GM12878 (cell line): ENCODE data around the gene RAB33A. TPM values are rescaled to one million over a fixed set of nuclear protein-coding genes. Genes with fewer than 3 reads are reported as not detected.

Experiments
- ATAC-seq: fragments of 200-7000 bp; cut with Tn5 transposase; 3 replicates; pipeline ENCODE4 v1.9.1; 2020; ENCODE audit warnings: mild to moderate bottlenecking, moderate library complexity
- BruUV-seq: library from RNA; stranded (reverse); fragments of 400-500 nt; replicated peaks from 2 replicates; lab custom pipeline; 2021; lab: Mats Ljungman, UMichigan
- CTCF ChIA-PET: fragments of 300-600 bp; sonication (Branson Sonifier 250); formaldehyde crosslinking; extraction: SDS; loops from one replicate; lab custom pipeline; 2021; ENCODE audit warnings: inconsistent platforms; lab: Yijun Ruan, JAX
- POLR2A ChIA-PET: fragments of 350-600 bp; formaldehyde crosslinking; extraction: SDS; loops from one replicate; lab custom pipeline; 2021; ENCODE audit warnings: inconsistent platforms; lab: Charles Lee
- RAD21 ChIA-PET: fragments of 300-600 bp; sonication (Branson Sonifier 250); formaldehyde crosslinking; loops from one replicate; lab custom pipeline; 2023; ENCODE audit warnings: antibody characterized with exemption; ENCODE audit not compliant: unreplicated experiment; lab: Charles Lee
- SMC1A ChIA-PET: fragments of 300-600 bp; sonication (Branson Sonifier 250); formaldehyde crosslinking; loops from one replicate; lab custom pipeline; 2023; ENCODE audit not compliant: unreplicated experiment, uncharacterized antibody; lab: Charles Lee
- DNase-seq: peaks from one replicate; pipeline ENCODE4 v3.0.0-alpha.2; 2011; ENCODE audit warnings: low read depth, low spot score
- FAIRE-seq: peaks from 3 replicates; lab custom pipeline; 2011; peaks lifted over from hg19 to GRCh38; lab: Jason Lieb, UNC
- H2AFZ ChIP-seq: 2 replicates; pipeline ENCODE4 v1.6.0; 2011; ENCODE audit warnings: low read depth, low read length, control low read depth; ENCODE audit not compliant: control insufficient read depth
- H3K27ac ChIP-seq: 2 replicates; pipeline ENCODE4 v1.5.1; 2011; ENCODE audit warnings: control low read depth; ENCODE audit not compliant: control insufficient read depth, insufficient read depth
- H3K27me3 ChIP-seq, 2 experiments: replicated peaks in 1 of 2; 2 replicates each; pipeline versions ENCODE4 v1.6.0 to v1.6.1; 2011; ENCODE audit warnings: low read length in 1 of 2; ENCODE audit not compliant: control insufficient read depth in 2 of 2, insufficient read depth in 2 of 2
- H3K36me3 ChIP-seq, 2 experiments: 2 replicates each; pipeline ENCODE4 v1.5.1; 2011; ENCODE audit warnings: low read length in 1 of 2; ENCODE audit not compliant: control insufficient read depth in 2 of 2, insufficient read depth in 2 of 2
- H3K4me1 ChIP-seq: 2 replicates; pipeline ENCODE4 v1.6.1; 2011; ENCODE audit warnings: mild to moderate bottlenecking, low read length, moderate library complexity, mixed read lengths; ENCODE audit not compliant: control insufficient read depth, insufficient read depth
- H3K4me2 ChIP-seq: 2 replicates; pipeline ENCODE4 v1.6.0; 2011; ENCODE audit warnings: control low read depth; ENCODE audit not compliant: control insufficient read depth, insufficient read depth
- H3K4me3 ChIP-seq: fragments of 200-600 bp; sonication (generic); 2 replicates; pipeline ENCODE4 v1.5.1; 2016
- H3K79me2 ChIP-seq: 2 replicates; pipeline ENCODE4 v1.6.0; 2011; ENCODE audit warnings: low read length; ENCODE audit not compliant: control insufficient read depth, insufficient read depth
- H3K9ac ChIP-seq: 2 replicates; pipeline ENCODE4 v1.8.0; 2011; ENCODE audit warnings: low read length, control low read depth, mixed read lengths; ENCODE audit not compliant: control insufficient read depth, insufficient read depth
- H3K9me3 ChIP-seq: replicated peaks from 3 replicates; pipeline ENCODE4 v1.5.1; 2011; ENCODE audit warnings: mild to moderate bottlenecking, low read length; ENCODE audit not compliant: control insufficient read depth, insufficient read depth
- H4K20me1 ChIP-seq: 2 replicates; pipeline ENCODE4 v1.6.0; 2011; ENCODE audit not compliant: control insufficient read depth, insufficient read depth
- BRCA1 ChIP-seq: IDR thresholded peaks from 2 replicates; pipeline ENCODE4 v1.6.1; 2011; ENCODE audit warnings: low read depth, low read length, improper control_type of control experiment
- CTCF ChIP-seq, 3 experiments: IDR thresholded peaks in 2 of 3; conservative IDR thresholded peaks in 1 of 3; 2 replicates each; pipeline ENCODE4 v1.5.1; 2011; ENCODE audit warnings: low read depth in 3 of 3, low read length in 3 of 3, mild to moderate bottlenecking in 3 of 3, control low read depth in 2 of 3, moderate library complexity in 2 of 3, inconsistent platforms in 1 of 3, mixed read lengths in 1 of 3; ENCODE audit not compliant: control insufficient read depth in 2 of 3, insufficient read depth in 1 of 3; ENCODE audit errors: extremely low read depth in 1 of 3
- ELK1 ChIP-seq: IDR thresholded peaks from 2 replicates; pipeline ENCODE4 v1.6.1; 2012; ENCODE audit warnings: low read depth, low read length, improper control_type of control experiment
- FOS ChIP-seq: IDR thresholded peaks from 3 replicates; pipeline ENCODE4 v1.6.1; 2011; ENCODE audit warnings: borderline replicate concordance; ENCODE audit not compliant: insufficient read length; ENCODE audit errors: extremely low read depth
- FOXK2 ChIP-seq: fragments of 450-650 bp; IDR thresholded peaks from 2 replicates; pipeline ENCODE4 v1.6.1; 2017; ENCODE audit warnings: mild to moderate bottlenecking, moderate library complexity
- HCFC1 ChIP-seq: fragments of 150-350 bp; IDR thresholded peaks from 2 replicates; pipeline ENCODE4 v1.6.1; 2014; ENCODE audit warnings: low read length
- IKZF2 ChIP-seq, 2 experiments: fragments of 450-650 bp; IDR thresholded peaks; 2 replicates each; pipeline ENCODE4 v1.6.1; 2017; ENCODE audit warnings: mild to moderate bottlenecking in 2 of 2, moderate library complexity in 2 of 2
- LARP7 ChIP-seq: fragments of 450-650 bp; IDR thresholded peaks from 2 replicates; pipeline ENCODE4 v1.6.1; 2017; ENCODE audit warnings: mild to moderate bottlenecking
- MEF2A ChIP-seq: IDR thresholded peaks from 2 replicates; pipeline ENCODE4 v1.6.1; 2011; ENCODE audit warnings: low read depth, mild to moderate bottlenecking, low read length, moderate library complexity; ENCODE audit not compliant: insufficient read depth
- MXI1 ChIP-seq: fragments of 150-350 bp; IDR thresholded peaks from 2 replicates; pipeline ENCODE4 v1.6.1; 2011; ENCODE audit warnings: low read depth, mild to moderate bottlenecking, inconsistent platforms, low read length, improper control_type of control experiment
- NKRF ChIP-seq: fragments of 450-650 bp; conservative IDR thresholded peaks from 2 replicates; pipeline ENCODE4 v1.6.1; 2017; ENCODE audit warnings: mild to moderate bottlenecking, moderate library complexity
- POLR2AphosphoS2 ChIP-seq: IDR thresholded peaks from 2 replicates; pipeline ENCODE4 v1.6.1; 2011; ENCODE audit warnings: low read depth, mild to moderate bottlenecking, low read length, improper control_type of control experiment, moderate library complexity
- RELB ChIP-seq: fragments of 450-650 bp; IDR thresholded peaks from 2 replicates; pipeline ENCODE4 v1.6.1; 2017; ENCODE audit warnings: low read depth, mild to moderate bottlenecking, moderate library complexity
- SP1 ChIP-seq: IDR thresholded peaks from one replicate; pipeline ENCODE4 v1.6.1; 2011; ENCODE audit warnings: low read depth, low read length
- SREBF1 ChIP-seq: IDR thresholded peaks from 2 replicates; pipeline ENCODE4 v1.6.1; 2012; ENCODE audit warnings: mild to moderate bottlenecking, low read length
- ZNF24 ChIP-seq: fragments of 450-650 bp; IDR thresholded peaks from 2 replicates; pipeline ENCODE4 v1.6.1; 2017; ENCODE audit warnings: antibody characterized with exemption, mild to moderate bottlenecking
- ZNF274 ChIP-seq: IDR thresholded peaks from one replicate; pipeline ENCODE4 v1.8.0; 2011; ENCODE audit not compliant: insufficient read length, insufficient read depth
- ZNF622 ChIP-seq: fragments of 450-650 bp; IDR thresholded peaks from 2 replicates; pipeline ENCODE4 v1.6.1; 2017; ENCODE audit warnings: mild to moderate bottlenecking, inconsistent platforms
- ZSCAN29 ChIP-seq: fragments of 450-650 bp; IDR thresholded peaks from 2 replicates; pipeline ENCODE4 v1.6.1; 2017; ENCODE audit warnings: mild to moderate bottlenecking, moderate library complexity
- WGBS: methylation state at CpG from one replicate; pipeline ENCODE4 v1.1.6; 2016; ENCODE audit warnings: low lambda C conversion rate; ENCODE audit not compliant: insufficient replicate concordance, insufficient coverage; ENCODE audit errors: missing lambda C conversion rate; 5-methylcytosine and 5-hydroxymethylcytosine counted together
- in situ Hi-C: fragments of 300-500 bp; cut with MboI; formaldehyde crosslinking; loops from 9 replicates; pipeline ENCODE4 v1.14.3; 2018; ENCODE audit warnings: mixed read lengths
- intact Hi-C: fragments of 100-400 bp; cut with micrococcal nuclease; formaldehyde crosslinking; loops from one replicate; pipeline ENCODE4 v1.14.2; 2022; ENCODE audit not compliant: unreplicated experiment
- polyA plus RNA-seq, 11 experiments: library from polyadenylated mRNA; depleted of rRNA in 4 of 11; unstranded in 6 of 11; stranded (reverse) in 5 of 11; fragments of >200 nt; fragmentation: Nextera tagmentation in 4 of 11; fragmentation: Illumina TruSeq in 1 of 11; extraction: Ambion mirVana in 4 of 11; extraction: Trizol in 1 of 11; gene quantifications; 1 replicate in 1 of 11; 2 replicates in 10 of 11; pipeline versions ENCODE4 v1.2.1 to v1.2.3, GENCODE V29; 2011 to 2016; ENCODE audit warnings: inconsistent platforms in 2 of 11, missing spikeins in 2 of 11, low read depth in 1 of 11
- total RNA-seq, 4 experiments: library from RNA; depleted of rRNA in 3 of 4; stranded (reverse); fragments of >200 nt in 3 of 4; fragmentation: Illumina TruSeq in 1 of 4; extraction: Trizol in 1 of 4; gene quantifications; 2 replicates each; pipeline versions ENCODE4 v1.2.1 to v1.2.3, GENCODE V29; 2013 to 2021

RAB33A gene
- total and polyA plus RNA-seq, 10 of the 15 experiments (the other 5 are each of a cell fraction or from before 2014, with no cell fraction given), result 6.3 to 67.3 (median 33.4) TPM

DNA sequence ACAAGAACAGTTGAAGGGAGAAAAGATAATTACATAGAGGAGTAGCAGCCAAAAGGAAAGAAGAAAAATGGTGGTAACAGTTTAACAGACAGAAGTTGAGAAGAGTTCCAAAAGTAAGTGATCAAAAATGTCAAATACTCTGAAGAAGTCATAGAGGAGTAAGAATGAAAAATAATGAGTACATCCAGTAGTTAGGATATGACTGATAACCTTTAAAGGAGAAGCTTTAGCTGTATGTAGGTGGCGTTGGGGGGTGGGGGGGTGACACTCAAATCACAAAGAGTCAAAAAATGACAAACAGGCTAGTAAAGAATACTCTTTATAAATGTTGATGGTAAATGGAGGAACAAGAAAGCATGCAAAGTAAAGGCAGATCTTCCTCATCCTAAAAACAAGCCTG lies 40.6 kb downstream of the RAB33A start (continued):
- no peak for TF ChIP-seq IKZF2 (IDR thresholded peaks at IDR 0.05)
- TF ChIP-seq FOS, result no peak
- TF ChIP-seq BRCA1, result no peak
- no peak for TF ChIP-seq RELB
- no peak for TF ChIP-seq ZNF274

DNA sequence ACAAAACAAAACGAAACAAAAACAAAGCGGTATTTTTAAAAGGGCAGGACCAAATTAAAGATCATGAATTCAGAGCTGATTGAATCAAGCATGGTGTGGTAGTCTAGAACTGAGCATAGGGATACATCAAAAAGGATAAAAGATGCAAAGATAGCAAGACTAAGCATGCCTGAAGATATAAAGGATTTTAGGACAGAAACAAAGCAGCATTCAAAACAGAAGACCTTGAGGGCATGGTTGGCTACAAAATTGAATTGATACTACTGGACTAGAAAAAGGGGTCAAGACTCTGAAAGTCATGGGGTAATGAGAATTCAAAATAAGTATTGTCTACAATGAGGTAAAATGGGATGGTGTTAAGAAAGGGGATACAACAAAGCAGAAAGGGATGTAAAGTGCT lies 41.6 kb downstream of the RAB33A start:
- CTCF ChIA-PET, result no interaction called here
- Histone ChIP-seq H3K27ac (no peak overlapping the region), H3K9me3 (no peaks in the 10 kb centered on the region; the same call in 2 of the 3 replicates), H3K4me1 (no peaks in the 10 kb centered on the region), H3K4me2 (no peak overlapping the region), H3K27me3 (no peaks in the 10 kb centered on the region), H3K4me3 (no peak overlapping the region), H3K79me2 (no peaks in the 10 kb centered on the region), H3K9ac (no peak overlapping the region), H4K20me1 (no peaks in the 10 kb centered on the region), H3K36me3 (no peaks in the 10 kb centered on the region; a peak in 1 of 4 replicates), H2AFZ (no peak overlapping the region)
- SMC1A ChIA-PET, result interaction anchor here (1.3 kb wide), 1 partner anchor 22 kb away, joined by 4 read pairs; no protein-coding TSS in a partner anchor
- FAIRE-seq, result no peak
- no peak for DNase-seq
- intact Hi-C loops (no loop called here), in situ Hi-C loops (no loop called here)
- WGBS, result 80% methylated on average over 2 of the region's 2 CpGs
- TF ChIP-seq ELK1 (no peak), SP1 (no peak), ZNF274 (no peak), ZNF24 (no peak), POLR2AphosphoS2 (no peak), FOXK2 (no peak), CTCF (IDR thresholded peaks at IDR 0.05 in 2 of 3, conservative IDR thresholded peaks at IDR 0.05 in 1 of 3; ENCODE audit: control insufficient read depth in 2 of 3, extremely low read depth in 1 of 3, insufficient read depth in 1 of 3, low read depth in 3 of 3, low read length in 3 of 3) (no peak), BRCA1 (no peak), HCFC1 (no peak), MXI1 (no peak), ZNF622 (no peak), IKZF2 (IDR thresholded peaks at IDR 0.05) (no peak), LARP7 (no peak), MEF2A (no peak), NKRF (no peak), ZSCAN29 (no peak), SREBF1 (no peak)
- no peak for ATAC-seq
- RAD21 ChIA-PET, result no interaction called here
- POLR2A ChIA-PET, result no interaction called here
- BruUV-seq, result no TSS peak
